Measurements from ENCODE around the gene RNGTT.

GRCh38 chr6:88985901-88986300 lies 22.5 kb upstream of the RNGTT start:
- TF ChIP-seq EZH2 (IDR thresholded peaks at IDR 0.05; ENCODE audit: low read length), result no peak
- TF ChIP-seq, protein P1, sequence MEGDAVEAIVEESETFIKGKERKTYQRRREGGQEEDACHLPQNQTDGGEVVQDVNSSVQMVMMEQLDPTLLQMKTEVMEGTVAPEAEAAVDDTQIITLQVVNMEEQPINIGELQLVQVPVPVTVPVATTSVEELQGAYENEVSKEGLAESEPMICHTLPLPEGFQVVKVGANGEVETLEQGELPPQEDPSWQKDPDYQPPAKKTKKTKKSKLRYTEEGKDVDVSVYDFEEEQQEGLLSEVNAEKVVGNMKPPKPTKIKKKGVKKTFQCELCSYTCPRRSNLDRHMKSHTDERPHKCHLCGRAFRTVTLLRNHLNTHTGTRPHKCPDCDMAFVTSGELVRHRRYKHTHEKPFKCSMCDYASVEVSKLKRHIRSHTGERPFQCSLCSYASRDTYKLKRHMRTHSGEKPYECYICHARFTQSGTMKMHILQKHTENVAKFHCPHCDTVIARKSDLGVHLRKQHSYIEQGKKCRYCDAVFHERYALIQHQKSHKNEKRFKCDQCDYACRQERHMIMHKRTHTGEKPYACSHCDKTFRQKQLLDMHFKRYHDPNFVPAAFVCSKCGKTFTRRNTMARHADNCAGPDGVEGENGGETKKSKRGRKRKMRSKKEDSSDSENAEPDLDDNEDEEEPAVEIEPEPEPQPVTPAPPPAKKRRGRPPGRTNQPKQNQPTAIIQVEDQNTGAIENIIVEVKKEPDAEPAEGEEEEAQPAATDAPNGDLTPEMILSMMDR (optimal IDR thresholded peaks at IDR 0.05 in 1 of 3, IDR thresholded peaks at IDR 0.05 in 1 of 3, conservative IDR thresholded peaks at IDR 0.05 in 1 of 3; ENCODE audit: extremely low read depth in 1 of 3, insufficient read depth in 2 of 3, low read length in 3 of 3), result no peak
